RKO (cell line): ENCODE results near the gene DIAPH2.
A peak's percentile ranks its signal among the peaks of the same experiment; 100 is the strongest.

Source experiments
- DNase-seq: peaks from one replicate; pipeline ENCODE4 v3.0.0-alpha.2; 2016; ENCODE audit warnings: low spot score

Gene DIAPH2

GRCh38 chrX:97594646-97595224 is 910.1 kb downstream of the DIAPH2 start:
- no peak for DNase-seq

GRCh38 chrX:97597954-97598353 is 913.3 kb downstream of the DIAPH2 start:
- no peak for DNase-seq

GRCh38 chrX:97602465-97603258 is 918.0 kb downstream of the DIAPH2 start:
- DNase-seq = no peak

- DNase-seq = no peak
These were observed 920.6 kb downstream of the DIAPH2 start for GRCh38 chrX:97605271-97605670.

DNA sequence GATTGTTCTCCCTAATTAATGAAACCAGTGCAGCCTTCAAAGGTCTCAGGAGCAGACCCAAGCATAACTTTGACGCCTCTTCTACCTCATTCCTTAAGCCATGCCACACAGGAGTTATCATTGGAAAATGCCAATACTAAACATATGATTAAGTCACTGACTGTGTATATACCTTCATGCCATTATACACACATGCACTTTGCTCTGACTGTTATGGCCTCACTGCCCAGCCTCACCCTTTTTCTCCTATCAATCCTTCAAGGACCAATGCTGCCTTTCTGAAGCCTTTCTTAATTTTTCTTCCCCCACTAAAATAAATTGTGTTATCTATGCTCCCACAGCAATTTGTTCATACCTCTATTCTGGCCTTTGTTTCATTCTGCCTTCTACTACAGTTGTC is 924.7 kb downstream of the DIAPH2 start:
- DNase-seq = no peak

- no peak for DNase-seq
These were observed 925.3 kb downstream of the DIAPH2 start for GRCh38 chrX:97609938-97610337.

- DNase-seq = peak; percentile 35
These were observed 932.4 kb downstream of the DIAPH2 start for GRCh38 chrX:97616883-97617530.

GRCh38 chrX:97619499-97619898 is 934.9 kb downstream of the DIAPH2 start:
- DNase-seq = no peak

GRCh38 chrX:97622111-97622510 is 937.5 kb downstream of the DIAPH2 start:
- DNase-seq = no peak

DNA sequence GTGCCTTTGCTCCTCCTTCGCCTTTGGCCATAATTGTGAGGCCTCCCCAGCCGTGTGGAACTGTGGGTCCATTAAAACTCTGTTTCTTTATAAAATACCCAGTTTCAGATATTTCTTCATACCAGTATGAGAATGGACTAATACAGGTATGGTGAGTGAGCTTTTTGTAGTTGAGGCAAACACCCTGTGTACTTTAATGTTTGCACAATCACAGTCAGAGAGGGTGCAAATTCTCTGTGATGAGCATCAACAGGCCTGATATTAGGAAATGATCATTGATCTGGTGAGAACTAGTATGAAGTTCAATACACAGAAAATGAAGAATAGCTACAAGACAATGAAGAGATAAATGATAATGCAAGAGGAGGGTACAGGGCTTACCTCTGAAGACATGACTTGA is 943.7 kb downstream of the DIAPH2 start:
- no peak for DNase-seq

GRCh38 chrX:97628807-97629596 is 944.4 kb downstream of the DIAPH2 start:
- no peak for DNase-seq

GRCh38 chrX:97629597-97629985 is 944.9 kb downstream of the DIAPH2 start:
- no peak for DNase-seq

DNA sequence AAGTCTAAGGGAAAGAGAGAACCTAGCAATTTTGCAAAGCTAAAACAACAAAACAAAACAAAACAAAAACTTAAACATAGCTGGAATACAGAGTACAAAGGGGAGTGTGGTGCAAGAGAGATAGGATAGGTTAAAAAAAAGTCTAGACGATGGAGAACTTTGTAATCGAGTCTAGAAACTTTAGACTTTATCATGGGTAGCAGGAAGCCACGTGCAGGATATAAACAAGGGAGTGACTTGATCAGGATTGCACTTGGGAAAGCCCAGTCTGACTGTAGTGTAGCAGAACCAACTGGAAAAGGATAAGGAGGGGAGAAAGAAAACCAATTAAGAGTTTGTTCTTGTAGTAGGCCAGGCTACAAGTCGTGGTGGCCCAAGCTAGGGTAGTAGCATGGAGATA is 949.2 kb downstream of the DIAPH2 start:
- DNase-seq = no peak

- no peak for DNase-seq
These were observed 952.0 kb downstream of the DIAPH2 start for GRCh38 chrX:97636473-97637140.

DNA sequence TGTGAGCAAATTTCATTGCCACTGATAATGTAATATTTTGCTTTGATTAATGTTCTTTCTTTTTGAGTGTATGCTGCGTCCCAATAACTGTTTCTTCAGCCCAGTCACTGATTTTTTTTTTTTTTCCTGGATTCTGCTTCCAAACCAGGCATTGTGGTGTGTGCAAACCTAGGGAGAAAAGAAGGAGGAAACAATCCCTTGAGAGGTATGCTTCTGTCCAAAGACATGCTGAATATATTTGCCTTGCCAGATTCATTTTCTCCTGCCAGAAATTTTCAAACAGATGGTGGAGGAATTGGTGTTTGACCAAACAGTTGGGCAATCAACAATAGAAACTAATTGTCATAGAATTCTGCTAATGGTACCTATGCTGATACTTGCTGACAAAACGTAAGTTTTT is 952.6 kb downstream of the DIAPH2 start:
- no peak for DNase-seq

DNA sequence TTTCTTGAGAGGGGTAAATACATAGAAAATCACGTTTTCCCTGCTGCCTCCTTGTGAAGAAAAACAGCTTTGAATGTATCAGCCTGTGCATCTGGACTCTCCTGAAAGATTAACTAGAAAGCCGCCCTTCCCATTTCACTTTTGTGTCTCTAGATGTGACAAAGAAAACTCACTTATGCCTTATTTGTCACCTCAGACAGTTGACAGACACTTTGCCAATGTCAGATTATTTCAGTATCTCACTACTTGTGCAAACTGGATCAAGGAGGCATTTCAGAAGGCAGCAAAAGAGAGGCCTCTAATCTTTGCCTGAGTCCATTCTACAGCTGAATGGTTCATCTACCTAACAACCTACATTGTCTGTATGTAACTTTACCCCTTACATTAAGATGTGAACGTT is 954.0 kb downstream of the DIAPH2 start:
- no peak for DNase-seq

DNA sequence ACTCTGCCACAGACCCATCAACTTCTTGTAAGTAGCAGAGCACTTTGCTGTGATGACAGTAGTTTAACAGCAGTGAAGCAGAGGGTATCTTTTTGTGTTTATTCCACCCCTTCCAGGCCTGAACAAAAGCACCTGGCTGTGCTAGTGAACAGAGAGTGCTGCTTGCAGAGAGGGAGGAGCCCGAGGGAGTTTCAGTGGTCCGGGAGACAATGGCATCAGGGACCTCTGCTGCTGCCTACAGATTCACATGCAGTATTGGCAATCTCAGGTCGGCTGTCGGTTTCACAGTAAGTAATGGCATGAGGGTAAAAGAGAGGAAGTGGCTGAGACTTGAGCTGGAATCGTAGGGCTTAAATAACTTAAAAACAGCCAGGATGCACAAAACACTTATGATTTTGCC is 954.9 kb downstream of the DIAPH2 start:
- DNase-seq = no peak
